Measurements from ENCODE around the gene PLA2G4E. TPM values are rescaled to one million over a fixed set of nuclear protein-coding genes. Genes with fewer than 3 reads are reported as not detected.

Gene PLA2G4E
- total RNA-seq, 1 experiment from 2014 or later, result not detected

GRCh38 chr15:42053010-42053409 lies 32.2 kb upstream of the PLA2G4E start (continued):
- TF ChIP-seq, protein P1, sequence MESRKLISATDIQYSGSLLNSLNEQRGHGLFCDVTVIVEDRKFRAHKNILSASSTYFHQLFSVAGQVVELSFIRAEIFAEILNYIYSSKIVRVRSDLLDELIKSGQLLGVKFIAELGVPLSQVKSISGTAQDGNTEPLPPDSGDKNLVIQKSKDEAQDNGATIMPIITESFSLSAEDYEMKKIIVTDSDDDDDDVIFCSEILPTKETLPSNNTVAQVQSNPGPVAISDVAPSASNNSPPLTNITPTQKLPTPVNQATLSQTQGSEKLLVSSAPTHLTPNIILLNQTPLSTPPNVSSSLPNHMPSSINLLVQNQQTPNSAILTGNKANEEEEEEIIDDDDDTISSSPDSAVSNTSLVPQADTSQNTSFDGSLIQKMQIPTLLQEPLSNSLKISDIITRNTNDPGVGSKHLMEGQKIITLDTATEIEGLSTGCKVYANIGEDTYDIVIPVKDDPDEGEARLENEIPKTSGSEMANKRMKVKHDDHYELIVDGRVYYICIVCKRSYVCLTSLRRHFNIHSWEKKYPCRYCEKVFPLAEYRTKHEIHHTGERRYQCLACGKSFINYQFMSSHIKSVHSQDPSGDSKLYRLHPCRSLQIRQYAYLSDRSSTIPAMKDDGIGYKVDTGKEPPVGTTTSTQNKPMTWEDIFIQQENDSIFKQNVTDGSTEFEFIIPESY (IDR thresholded peaks at IDR 0.05; ENCODE audit: extremely low read depth, insufficient replicate concordance, low read length), result no peak
- TF ChIP-seq EGR1 (IDR thresholded peaks at IDR 0.05; ENCODE audit: low read depth) (no peak), SP1 (IDR thresholded peaks at IDR 0.05; ENCODE audit: low read depth) (no peak), CTCF (IDR thresholded peaks at IDR 0.05 in 2 of 3, conservative IDR thresholded peaks at IDR 0.05 in 1 of 3; ENCODE audit: borderline replicate concordance in 1 of 3, insufficient read depth in 1 of 3, low read depth in 2 of 3, low read length in 2 of 3) (no peak), ZNF274 (IDR thresholded peaks at IDR 0.05; ENCODE audit: low read depth, low read length) (no peak)

- ChIA-PET POLR2A (no interaction called here), RAD21 (ENCODE audit: low non-redundant PET in 1 of 2, low total read pairs in 2 of 2, uncharacterized antibody in 2 of 2, unreplicated experiment in 2 of 2) (no interaction called here), CTCF (no interaction called here)
- no peak overlapping the region for H3K27ac ChIP-seq (ENCODE audit: low read depth, low read length)
- H3K27me3 ChIP-seq (ENCODE audit: insufficient read depth, low read length), result no peaks in the 10 kb centered on the region
- intact Hi-C loops (cut with micrococcal nuclease), result no loop called here
- no peaks in the 10 kb centered on the region for H3K4me1 ChIP-seq (ENCODE audit: control insufficient read depth in 1 of 2, insufficient read depth in 2 of 2, low read length in 2 of 2)
- H3K9me2 ChIP-seq (ENCODE audit: insufficient read depth), result no peaks in the 10 kb centered on the region
- no peaks in the 10 kb centered on the region for H3K9me3 ChIP-seq (ENCODE audit: control insufficient read depth in 1 of 2, insufficient read depth in 1 of 2, low read depth in 1 of 2, low read length in 2 of 2)
- BruUV-seq (replicated peaks), result no TSS peak
- no peaks in the 10 kb centered on the region for H3K79me2 ChIP-seq (ENCODE audit: insufficient read depth, low read length)
- H3K36me3 ChIP-seq (ENCODE audit: control insufficient read depth in 1 of 2, insufficient read depth in 2 of 2, low read length in 2 of 2), result no peaks in the 10 kb centered on the region
- H3K4me2 ChIP-seq (ENCODE audit: low read length), result no peak overlapping the region
- no peaks in the 10 kb centered on the region for H4K20me1 ChIP-seq (ENCODE audit: insufficient read depth)
- H3K4me3 ChIP-seq (replicated peaks in 1 of 2; ENCODE audit: low read depth in 1 of 2, low read length in 2 of 2), result no peak overlapping the region
- H3K9ac ChIP-seq (ENCODE audit: low read length), result no peak overlapping the region
- DNase-seq (ENCODE audit: low read depth, low spot score) (no peak), ATAC-seq (no peak)
- no peak overlapping the region for H2AFZ ChIP-seq (ENCODE audit: low read depth, low read length, poor library complexity, severe bottlenecking)
- no peak for TF ChIP-seq EGR1 (IDR thresholded peaks at IDR 0.05; ENCODE audit: low read depth)
- TF ChIP-seq ELF1 (IDR thresholded peaks at IDR 0.05; ENCODE audit: borderline replicate concordance, low read depth), result no peak
- TF ChIP-seq YY1 (IDR thresholded peaks at IDR 0.05; ENCODE audit: extremely low read depth, insufficient replicate concordance, low read depth, low read length), result no peak
- no peak for TF ChIP-seq POLR2AphosphoS5 (IDR thresholded peaks at IDR 0.05; ENCODE audit: low read depth, low read length)
- TF ChIP-seq EZH2phosphoT487 (IDR thresholded peaks at IDR 0.05; ENCODE audit: borderline replicate concordance), result no peak
- no peak for TF ChIP-seq CTCF (IDR thresholded peaks at IDR 0.05 in 2 of 3, conservative IDR thresholded peaks at IDR 0.05 in 1 of 3; ENCODE audit: borderline replicate concordance in 1 of 3, insufficient read depth in 1 of 3, low read depth in 2 of 3, low read length in 2 of 3)
- TF ChIP-seq, protein P2, sequence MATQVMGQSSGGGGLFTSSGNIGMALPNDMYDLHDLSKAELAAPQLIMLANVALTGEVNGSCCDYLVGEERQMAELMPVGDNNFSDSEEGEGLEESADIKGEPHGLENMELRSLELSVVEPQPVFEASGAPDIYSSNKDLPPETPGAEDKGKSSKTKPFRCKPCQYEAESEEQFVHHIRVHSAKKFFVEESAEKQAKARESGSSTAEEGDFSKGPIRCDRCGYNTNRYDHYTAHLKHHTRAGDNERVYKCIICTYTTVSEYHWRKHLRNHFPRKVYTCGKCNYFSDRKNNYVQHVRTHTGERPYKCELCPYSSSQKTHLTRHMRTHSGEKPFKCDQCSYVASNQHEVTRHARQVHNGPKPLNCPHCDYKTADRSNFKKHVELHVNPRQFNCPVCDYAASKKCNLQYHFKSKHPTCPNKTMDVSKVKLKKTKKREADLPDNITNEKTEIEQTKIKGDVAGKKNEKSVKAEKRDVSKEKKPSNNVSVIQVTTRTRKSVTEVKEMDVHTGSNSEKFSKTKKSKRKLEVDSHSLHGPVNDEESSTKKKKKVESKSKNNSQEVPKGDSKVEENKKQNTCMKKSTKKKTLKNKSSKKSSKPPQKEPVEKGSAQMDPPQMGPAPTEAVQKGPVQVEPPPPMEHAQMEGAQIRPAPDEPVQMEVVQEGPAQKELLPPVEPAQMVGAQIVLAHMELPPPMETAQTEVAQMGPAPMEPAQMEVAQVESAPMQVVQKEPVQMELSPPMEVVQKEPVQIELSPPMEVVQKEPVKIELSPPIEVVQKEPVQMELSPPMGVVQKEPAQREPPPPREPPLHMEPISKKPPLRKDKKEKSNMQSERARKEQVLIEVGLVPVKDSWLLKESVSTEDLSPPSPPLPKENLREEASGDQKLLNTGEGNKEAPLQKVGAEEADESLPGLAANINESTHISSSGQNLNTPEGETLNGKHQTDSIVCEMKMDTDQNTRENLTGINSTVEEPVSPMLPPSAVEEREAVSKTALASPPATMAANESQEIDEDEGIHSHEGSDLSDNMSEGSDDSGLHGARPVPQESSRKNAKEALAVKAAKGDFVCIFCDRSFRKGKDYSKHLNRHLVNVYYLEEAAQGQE (IDR thresholded peaks at IDR 0.05; ENCODE audit: low read depth), result no peak
Observed at GRCh38 chr15:42050484-42051255, 29.8 kb upstream of the PLA2G4E start.

All from HCT116 (cell line).